Retinal pigment epithelial cell (primary cell): Measurements from ENCODE around the gene KIAA1217.

Experiments
- DNase-seq: peaks from one replicate; pipeline ENCODE4 v3.0.0-alpha.2; 2010; ENCODE audit warnings: low read depth
- H3K4me3 ChIP-seq: 2 replicates; pipeline ENCODE4 v1.5.1; 2011; ENCODE audit warnings: mild to moderate bottlenecking, low read length, control low read depth, moderate library complexity
- TF ChIP-seq, protein P1 (sequence below): conservative IDR thresholded peaks from 2 replicates; pipeline ENCODE4 v1.5.1; 2011; ENCODE audit warnings: low read depth, low read length, control low read depth, inconsistent platforms

Gene KIAA1217

DNA sequence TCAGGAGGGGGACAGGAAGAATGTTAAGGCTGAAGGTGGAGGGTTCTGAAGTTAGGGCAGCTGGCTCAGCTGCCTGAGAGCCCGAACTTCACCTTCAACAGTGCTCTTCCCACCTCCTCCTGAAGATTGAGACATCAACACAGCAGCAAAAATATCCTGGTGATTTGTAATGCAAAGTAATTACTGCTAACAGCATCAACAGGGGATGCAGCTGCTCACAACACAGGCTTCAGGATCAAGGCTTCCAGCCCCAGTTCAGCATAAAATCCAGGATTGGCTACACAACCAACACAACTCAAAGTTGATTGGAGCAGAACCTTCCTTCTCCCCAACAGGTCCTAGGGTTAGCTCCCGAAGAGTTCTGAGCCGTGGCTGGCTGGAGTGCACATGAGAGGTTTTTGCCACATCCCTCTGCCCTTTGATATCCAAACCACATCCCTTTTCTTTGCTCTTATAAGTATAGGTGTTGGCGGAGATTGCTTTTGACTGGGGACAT lies 242.4 kb downstream of the KIAA1217 start:
- no peak for DNase-seq
- no peak overlapping the region for H3K4me3 ChIP-seq
- TF ChIP-seq, protein P1, sequence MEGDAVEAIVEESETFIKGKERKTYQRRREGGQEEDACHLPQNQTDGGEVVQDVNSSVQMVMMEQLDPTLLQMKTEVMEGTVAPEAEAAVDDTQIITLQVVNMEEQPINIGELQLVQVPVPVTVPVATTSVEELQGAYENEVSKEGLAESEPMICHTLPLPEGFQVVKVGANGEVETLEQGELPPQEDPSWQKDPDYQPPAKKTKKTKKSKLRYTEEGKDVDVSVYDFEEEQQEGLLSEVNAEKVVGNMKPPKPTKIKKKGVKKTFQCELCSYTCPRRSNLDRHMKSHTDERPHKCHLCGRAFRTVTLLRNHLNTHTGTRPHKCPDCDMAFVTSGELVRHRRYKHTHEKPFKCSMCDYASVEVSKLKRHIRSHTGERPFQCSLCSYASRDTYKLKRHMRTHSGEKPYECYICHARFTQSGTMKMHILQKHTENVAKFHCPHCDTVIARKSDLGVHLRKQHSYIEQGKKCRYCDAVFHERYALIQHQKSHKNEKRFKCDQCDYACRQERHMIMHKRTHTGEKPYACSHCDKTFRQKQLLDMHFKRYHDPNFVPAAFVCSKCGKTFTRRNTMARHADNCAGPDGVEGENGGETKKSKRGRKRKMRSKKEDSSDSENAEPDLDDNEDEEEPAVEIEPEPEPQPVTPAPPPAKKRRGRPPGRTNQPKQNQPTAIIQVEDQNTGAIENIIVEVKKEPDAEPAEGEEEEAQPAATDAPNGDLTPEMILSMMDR: no peak

DNA sequence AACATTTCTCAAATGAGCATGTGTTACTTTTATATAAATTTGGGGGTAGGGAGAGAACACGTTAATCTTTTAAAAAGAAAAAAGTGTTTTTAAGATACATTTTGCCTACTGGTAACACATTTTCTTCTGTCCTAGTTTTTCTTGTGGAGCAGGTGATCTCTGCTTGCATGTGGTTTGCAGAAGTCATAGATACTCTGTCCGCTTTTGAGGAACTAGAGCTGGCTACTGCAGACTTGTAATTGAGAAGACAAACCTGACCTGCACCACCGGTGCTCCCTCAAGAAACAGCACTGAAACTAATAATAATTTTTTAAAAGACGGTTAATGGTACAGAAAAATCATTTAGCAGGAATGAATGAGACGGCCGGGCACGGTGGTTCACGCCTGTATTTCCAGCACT lies 243.1 kb downstream of the KIAA1217 start:
- H3K4me3 ChIP-seq: no peak overlapping the region
- DNase-seq: no peak
- TF ChIP-seq, protein P1: no peak

DNA sequence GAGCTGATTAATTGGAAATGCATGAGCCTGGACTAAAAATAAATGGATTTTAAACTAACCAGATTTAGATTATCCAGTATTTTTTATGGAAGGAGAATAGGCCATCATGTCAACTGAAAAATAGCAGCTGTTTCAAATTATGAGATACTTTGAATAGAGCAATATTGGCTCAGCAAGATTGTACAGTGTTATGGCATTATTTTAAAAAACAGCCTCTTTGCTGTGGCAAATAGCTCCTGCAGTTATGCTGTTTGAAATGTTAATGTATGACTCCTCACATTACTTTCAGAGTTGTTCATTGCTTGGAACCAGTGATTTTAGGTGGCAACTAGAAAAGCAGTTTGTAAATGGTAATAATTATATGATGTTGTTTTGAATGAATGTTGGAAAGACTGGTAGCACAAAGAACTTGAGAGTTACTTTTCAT lies 244.5 kb downstream of the KIAA1217 start:
- no peak for DNase-seq
- no peak overlapping the region for H3K4me3 ChIP-seq
- TF ChIP-seq, protein P1: no peak

DNA sequence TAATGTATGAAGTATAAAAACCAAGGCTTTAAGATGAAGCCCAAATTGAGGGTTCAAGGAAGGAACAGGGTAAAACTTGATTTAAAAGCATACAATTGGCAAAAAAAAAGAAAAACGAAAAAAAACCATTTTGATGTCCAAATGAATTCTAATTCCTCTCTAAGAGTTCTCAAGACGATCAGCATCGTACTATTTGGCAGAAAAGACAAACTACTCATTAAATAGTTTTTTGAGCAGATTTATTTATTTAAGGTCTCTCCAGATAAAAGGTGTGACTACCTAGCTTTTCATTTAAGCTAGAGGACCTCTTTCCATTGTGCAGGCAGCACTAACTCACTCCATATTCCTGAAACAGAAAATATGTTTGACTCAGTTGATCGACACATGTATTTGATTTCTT lies 245.0 kb downstream of the KIAA1217 start:
- DNase-seq: no peak

DNA sequence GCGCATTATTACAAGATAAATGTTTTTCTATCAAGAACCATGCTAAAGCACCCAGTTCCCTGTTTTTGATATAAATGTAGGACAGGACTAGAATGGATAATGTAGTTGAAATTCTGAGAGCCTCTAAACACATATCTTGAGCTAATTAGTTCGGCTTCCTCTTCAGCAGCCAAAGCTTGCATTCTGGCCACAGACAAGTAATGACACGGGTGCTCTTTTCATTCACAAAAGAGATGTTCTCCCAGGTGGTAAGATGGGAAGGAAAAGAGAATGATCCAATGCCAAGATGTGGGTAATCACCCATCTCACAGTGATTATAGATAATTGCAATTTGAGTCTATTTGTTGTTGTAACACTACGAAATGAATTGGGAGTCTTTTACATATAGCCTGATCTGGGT lies 246.5 kb downstream of the KIAA1217 start:
- TF ChIP-seq, protein P1: no peak
- no peak for DNase-seq
- H3K4me3 ChIP-seq: no peak overlapping the region

More for the DNA sequence above, 245.0 kb downstream of the KIAA1217 start:
- TF ChIP-seq, protein P1: no peak
- H3K4me3 ChIP-seq: no peak overlapping the region

DNA sequence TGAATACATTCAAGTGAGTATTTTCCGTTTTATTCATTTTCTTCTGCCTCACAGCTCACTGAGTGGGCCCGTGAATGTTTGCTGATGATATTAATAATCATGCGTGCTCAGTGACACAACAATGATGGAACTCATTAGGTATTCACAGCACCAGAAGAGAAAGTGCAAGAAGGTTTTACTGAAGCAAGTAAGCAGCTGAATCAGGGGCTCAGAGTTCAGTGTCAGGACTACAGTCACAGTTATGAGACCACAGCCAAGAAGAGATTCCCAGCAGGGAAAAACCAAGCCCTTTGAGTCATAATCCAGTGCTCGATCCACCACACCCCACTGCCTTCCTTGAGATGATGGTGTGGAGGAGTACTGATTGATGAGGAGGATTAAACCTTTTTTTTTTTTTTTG lies 247.4 kb downstream of the KIAA1217 start:
- DNase-seq: peak; percentile 92
- no peak overlapping the region for H3K4me3 ChIP-seq
- TF ChIP-seq, protein P1: no peak

DNA sequence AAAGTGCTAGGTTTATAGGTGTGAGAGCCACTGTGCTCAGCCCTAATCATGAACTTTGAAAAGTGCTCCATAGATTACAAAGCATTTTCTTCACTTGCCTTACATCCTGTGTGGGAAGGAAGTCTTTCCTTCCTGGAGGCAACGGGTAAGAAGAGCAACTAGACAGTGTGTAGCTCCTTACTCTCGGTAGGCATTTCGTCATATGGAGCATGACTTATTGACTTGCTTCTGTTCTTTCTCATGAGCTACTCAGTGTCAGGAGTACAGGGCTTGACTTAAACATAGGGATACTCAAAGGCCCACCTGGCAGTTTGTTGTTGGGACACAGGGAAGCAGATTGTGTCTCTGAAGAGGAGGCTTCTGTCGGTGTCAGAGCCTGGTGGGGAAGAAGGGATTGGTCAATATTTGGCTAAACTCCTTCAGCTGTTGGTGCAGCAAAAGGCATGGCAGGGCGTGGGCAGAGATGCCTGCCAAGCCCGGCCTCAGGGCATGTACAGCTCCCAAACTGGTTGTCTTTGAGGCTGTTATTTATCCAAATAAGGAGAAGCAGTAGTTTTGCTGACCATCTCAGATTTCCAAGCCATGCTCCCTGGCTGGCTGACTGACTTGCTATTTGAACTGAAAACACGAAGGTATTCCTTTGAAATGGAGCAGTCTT lies 248.9 kb downstream of the KIAA1217 start:
- no peak overlapping the region for H3K4me3 ChIP-seq
- TF ChIP-seq, protein P1: no peak
- no peak for DNase-seq
